ENCODE measurements around the gene CALCB.
A peak's percentile ranks its signal among the peaks of the same experiment; 100 is the strongest.
"Not testable (repeated sequence)": the region's sequence is repeated elsewhere in the genome, so short reads cannot be mapped to it uniquely, and the experiment has no call there.

The CALCB gene

DNA sequence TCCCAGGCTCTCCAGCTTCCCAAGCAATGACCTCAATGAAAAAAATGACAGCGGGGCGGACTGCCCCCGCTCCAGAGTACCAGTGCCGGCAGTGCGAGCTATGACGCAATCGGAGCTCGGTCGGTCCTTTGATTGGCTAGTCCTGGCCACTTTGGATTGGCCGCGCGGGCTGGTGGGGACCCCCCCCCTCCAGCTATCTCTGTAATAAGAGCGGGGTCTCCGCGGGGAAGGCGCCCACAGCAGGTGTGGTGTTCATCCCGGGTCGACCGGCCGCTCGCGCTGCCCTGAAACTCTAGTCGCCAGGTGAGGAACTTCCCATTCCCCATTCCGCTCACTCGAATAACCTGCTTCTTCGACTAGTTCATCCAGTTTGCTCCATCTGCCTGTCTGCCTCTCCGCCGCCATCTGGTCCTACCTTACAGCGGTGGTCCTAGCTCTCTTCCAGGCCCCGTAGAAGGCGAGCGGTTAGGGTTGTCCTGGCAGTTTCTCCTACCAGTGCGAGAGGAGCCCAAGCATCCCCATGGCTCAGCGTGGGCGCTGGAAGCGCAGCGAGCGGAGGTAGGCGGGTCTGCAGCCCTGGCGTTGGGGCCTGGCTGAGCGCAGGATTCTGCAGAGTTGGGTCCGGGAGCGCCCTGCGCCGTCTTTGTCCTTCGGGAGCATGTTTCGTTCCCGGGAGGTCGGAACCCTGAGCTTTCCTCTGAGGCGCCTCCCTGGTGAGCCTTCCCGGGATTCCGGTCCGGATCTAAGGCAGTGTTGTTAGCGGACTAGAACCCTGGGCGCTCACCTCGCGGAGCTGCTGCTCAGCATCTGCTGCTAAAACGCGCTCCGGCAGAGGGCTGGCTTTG is at the start of gene CALCB:
TSS of gene CALCB (plus strand) at position 233 of the 845 bp plus-strand sequence. CDS start 1,126 bp downstream, outside the sequence.
- no peak for DNase-seq (ENCODE audit: low read depth)
- TF ChIP-seq CTCF (IDR thresholded peaks at IDR 0.05; ENCODE audit: control insufficient read depth, insufficient read depth, low read depth, low read length, missing control alignments), result no peak
- peak within 1 kb of the TSS; percentile 3 for H3K4me3 ChIP-seq (ENCODE audit: control insufficient read depth, low read depth, low read length)

DNA sequence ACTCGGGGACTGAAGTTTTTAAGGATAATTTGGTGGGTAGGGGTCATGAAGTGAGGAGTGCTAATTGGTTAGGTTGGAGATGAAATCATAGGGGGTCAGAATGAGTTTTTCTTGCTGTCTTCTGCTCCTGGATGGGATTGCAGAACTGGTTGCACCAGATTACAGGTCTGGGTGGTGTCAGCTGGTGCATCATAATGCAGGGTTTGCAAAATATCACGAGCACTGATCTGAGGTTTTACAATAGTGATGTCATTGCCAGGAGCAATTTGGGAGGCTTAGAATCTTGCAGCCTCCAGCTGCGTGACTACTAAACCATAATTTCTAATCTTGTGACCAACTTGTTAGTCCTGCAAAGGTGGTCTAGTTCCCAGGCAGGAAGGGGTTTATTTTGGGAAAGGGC is 46.4 kb upstream of the CALCB start:
- no peak for TF ChIP-seq CTCF (IDR thresholded peaks at IDR 0.05; ENCODE audit: control insufficient read depth, insufficient read depth, low read depth, low read length, missing control alignments)
- no peak for DNase-seq (ENCODE audit: low read depth)
- no peak overlapping the region for H3K4me3 ChIP-seq (ENCODE audit: control insufficient read depth, low read depth, low read length)

GRCh38 chr11:15027956-15028355 is 45.4 kb upstream of the CALCB start:
- no peak overlapping the region for H3K4me3 ChIP-seq (ENCODE audit: control insufficient read depth, low read depth, low read length)
- no peak for TF ChIP-seq CTCF (IDR thresholded peaks at IDR 0.05; ENCODE audit: control insufficient read depth, insufficient read depth, low read depth, low read length, missing control alignments)
- DNase-seq (ENCODE audit: low read depth), result no peak

DNA sequence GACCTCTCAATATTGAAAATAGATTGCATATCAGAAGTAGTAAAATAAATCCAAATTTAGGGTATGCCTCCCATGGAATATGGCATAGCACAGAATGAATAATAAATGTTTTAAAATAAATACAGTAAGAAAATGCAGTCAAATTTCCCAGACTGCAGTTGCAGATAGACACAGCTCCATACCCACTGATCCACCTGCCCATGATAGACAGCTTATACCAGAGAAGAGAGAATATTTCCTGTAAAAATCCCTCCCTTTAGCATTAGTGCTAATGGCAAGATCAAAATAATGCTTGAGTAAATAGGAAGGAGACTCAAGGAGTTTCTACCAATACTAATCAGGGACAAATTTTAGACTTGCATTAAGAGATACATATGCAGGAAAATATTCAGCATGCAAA is 45.0 kb upstream of the CALCB start:
- TF ChIP-seq CTCF (IDR thresholded peaks at IDR 0.05; ENCODE audit: control insufficient read depth, insufficient read depth, low read depth, low read length, missing control alignments), result no peak
- no peak for DNase-seq (ENCODE audit: low read depth)
- no peak overlapping the region for H3K4me3 ChIP-seq (ENCODE audit: control insufficient read depth, low read depth, low read length)

GRCh38 chr11:15031945-15032344 is 41.4 kb upstream of the CALCB start:
- DNase-seq (ENCODE audit: low read depth); H3K4me3 ChIP-seq (ENCODE audit: control insufficient read depth, low read depth, low read length): not testable (repeated sequence)

GRCh38 chr11:15034687-15035267 is 38.6 kb upstream of the CALCB start:
- no peak overlapping the region for H3K4me3 ChIP-seq (ENCODE audit: control insufficient read depth, low read depth, low read length)
- no peak for TF ChIP-seq CTCF (IDR thresholded peaks at IDR 0.05; ENCODE audit: control insufficient read depth, insufficient read depth, low read depth, low read length, missing control alignments)
- no peak for DNase-seq (ENCODE audit: low read depth)

GRCh38 chr11:15035283-15035682 is 38.1 kb upstream of the CALCB start:
- no peak for DNase-seq (ENCODE audit: low read depth)
- no peak overlapping the region for H3K4me3 ChIP-seq (ENCODE audit: control insufficient read depth, low read depth, low read length)
- no peak for TF ChIP-seq CTCF (IDR thresholded peaks at IDR 0.05; ENCODE audit: control insufficient read depth, insufficient read depth, low read depth, low read length, missing control alignments)

All from AG09309 (cell line).